Heart left ventricle (tissue), 16 donors: ENCODE data around the gene CHMP3. TPM values are rescaled to one million over a fixed set of nuclear protein-coding genes. Genes with fewer than 3 reads are reported as not detected.
A peak's percentile ranks its signal among the peaks of the same experiment; 100 is the strongest.

Experiments
- ATAC-seq, 4 donors: fragments of 200-7000 bp; cut with Tn5 transposase; one replicate each; pipeline ENCODE4 v1.9.1; 2020 to 2022; ENCODE audit warnings: moderate library complexity in 4 of 4, mild to moderate bottlenecking in 3 of 4, moderate number of reproducible peaks in 1 of 4
- DNase-seq, 5 donors: peaks; one replicate each; pipeline ENCODE4 v3.0.0-alpha.2; 2020
- H3K27ac ChIP-seq, 12 donors: fragments of 200-600 bp; sonication (generic) in 4 of 12; one replicate each; pipeline versions ENCODE4 v1.5.0 to v1.8.0; 2016 to 2022; ENCODE audit warnings: mild to moderate bottlenecking in 2 of 12
- H3K27me3 ChIP-seq, 9 donors: fragments of 200-600 bp; sonication (generic) in 2 of 9; one replicate each; pipeline versions ENCODE4 v1.5.1 to v1.8.0; 2016 to 2022; ENCODE audit warnings: mild to moderate bottlenecking in 3 of 9
- H3K36me3 ChIP-seq, 9 donors: fragments of 200-600 bp; sonication (generic) in 2 of 9; one replicate each; pipeline versions ENCODE4 v1.5.0 to v1.8.0; 2018 to 2022; ENCODE audit warnings: mild to moderate bottlenecking in 2 of 9
- H3K4me1 ChIP-seq, 12 donors: fragments of 200-600 bp; sonication (generic) in 4 of 12; one replicate each; pipeline versions ENCODE4 v1.5.0 to v1.8.0; 2016 to 2022; ENCODE audit warnings: mild to moderate bottlenecking in 3 of 12
- H3K4me3 ChIP-seq, 12 donors: fragments of 200-600 bp; sonication (generic) in 4 of 12; one replicate each; pipeline versions ENCODE4 v1.5.0 to v1.8.0; 2017 to 2022; ENCODE audit warnings: mild to moderate bottlenecking in 9 of 12, moderate library complexity in 4 of 12
- H3K9me3 ChIP-seq, 12 donors: fragments of 200-600 bp; sonication (generic) in 4 of 12; one replicate each; pipeline versions ENCODE4 v1.5.0 to v1.8.0; 2016 to 2022; ENCODE audit warnings: mild to moderate bottlenecking in 1 of 12
- CTCF ChIP-seq, 12 donors: fragments of 200-600 bp; sonication (generic) in 4 of 12; IDR thresholded peaks; one replicate each; pipeline versions ENCODE4 v1.5.0 to v1.8.0; 2018 to 2022; ENCODE audit warnings: antibody characterized with exemption in 12 of 12, mild to moderate bottlenecking in 5 of 12
- POLR2A ChIP-seq, 2 donors: fragments of 450-650 bp; IDR thresholded peaks; one replicate each; pipeline ENCODE4 v1.6.1; 2017; ENCODE audit warnings: antibody characterized with exemption in 2 of 2, mild to moderate bottlenecking in 2 of 2, moderate library complexity in 2 of 2
- WGBS, 4 donors: extraction: QIAGEN DNeasy Blood & Tissue Kit in 2 of 4; methylation state at CpG; one replicate each; pipeline versions ENCODE4 v1.1.5 to v1.1.7; 2013 to 2018; 5-methylcytosine and 5-hydroxymethylcytosine counted together
- intact Hi-C, 10 donors: fragments of 100-400 bp; cut with DNase I; formaldehyde crosslinking; loops; one replicate each; pipeline versions ENCODE4 v1.11.1 to v1.14.2; 2022
- polyA plus RNA-seq, 2 donors: library from polyadenylated mRNA; stranded (reverse); fragments of 200-250 nt; gene quantifications; one replicate each; pipeline ENCODE4 v1.2.3, GENCODE V29; 2013
- total RNA-seq, 9 donors: library from RNA; depleted of rRNA in 2 of 9; stranded (reverse); fragments of >200 nt in 2 of 9; fragmentation: NEBNext Ultra II Directional in 3 of 9; extraction: Animal tissue kit (Norgen Biotek cat#: 25700) in 3 of 9; gene quantifications; one replicate each; pipeline versions ENCODE4 v1.1.0 to v1.2.4, GENCODE V29; 2016 to 2023
- donor health status: ischemic (EF 13 %, LVEDD 7.1; RV severe dilation, severe dysfunction).
- donor health status: healthy with polysubstance abuse.
- donor health status: DM: no; HTN: yes; CAD: no.
- donor health status: DM: no; HTN: no; CAD: no.
- donor health status: ischemic (EF 25% LVEDD 6.9; RV normal size, moderate dysfunction).
- donor health status: ischemic (EF 25% LVEDD 5.7; RV mildly dilated, moderate dysfunction).
- donor health status: healthy.
- donor health status: DM: yes; HTN: yes; CAD: no.
- donor health status: ischemic (EF 35%, LVEDD 5.7; RV mildly dilated, moderate dysfunction).
- donor health status: nonischemic (EF 11% LVEDD 7.7; RV severe dilation, severe dysfunction).
- donor health status: DM: yes; HTN: yes; CAD: no.
- donor health status: PGD.
- donor health status: ischemic (EF 29% LVEDD 5.4; RV normal size, mild dysfunction).
- donor health status: nonischemic (EF 23%, LVEDD 6.1; RV moderate dilation, normal function).

CHMP3 gene
- total and polyA plus RNA-seq, 11 donors, result 50.0 to 178 (median 144) TPM

- no peaks in the 10 kb centered on the region for H3K27me3 ChIP-seq
- TF ChIP-seq CTCF (IDR thresholded peaks at IDR 0.05) (no peak), POLR2A (IDR thresholded peaks at IDR 0.05) (no peak)
- peaks cover 0 to 17% (median 0%) of the 10 kb centered on the region in 12 donors for H3K9me3 ChIP-seq
- 91 to 96% (median 93%) methylated on average over 2 of the region's 2 CpGs for WGBS, 4 donors
- H3K36me3 ChIP-seq, result no peaks in the 10 kb centered on the region
- no peak for DNase-seq
- H3K4me1 ChIP-seq, result no peaks in the 10 kb centered on the region
- intact Hi-C loops, result no loop called here
- no peak overlapping the region for H3K27ac ChIP-seq
- no peak overlapping the region for H3K4me3 ChIP-seq
- ATAC-seq, result no peak
Observed at GRCh38 chr2:86577817-86578456, 14.7 kb upstream of the CHMP3 start.

GRCh38 chr2:86570059-86570458, 6.8 kb upstream of the CHMP3 start:
- no peak overlapping the region for H3K27ac ChIP-seq
- intact Hi-C loops, result no loop called here
- no peak for ATAC-seq
- 79 to 82% (median 81%) methylated on average over 3 of the region's 3 CpGs for WGBS, 4 donors
- DNase-seq, result no peak
- peaks cover 0 to 7% (median 0%) of the 10 kb centered on the region in 12 donors for H3K4me1 ChIP-seq
- no peaks in the 10 kb centered on the region for H3K36me3 ChIP-seq
- TF ChIP-seq POLR2A (IDR thresholded peaks at IDR 0.05), result no peak
- no peak for TF ChIP-seq CTCF (IDR thresholded peaks at IDR 0.05)
- H3K27me3 ChIP-seq, result no peaks in the 10 kb centered on the region
- no peaks in the 10 kb centered on the region for H3K9me3 ChIP-seq
- H3K4me3 ChIP-seq, result no peak overlapping the region

- Histone ChIP-seq H3K27ac (peak overlapping the region in 2 of 12 donors; percentile 16 to 17), H3K4me3 (no peak overlapping the region), H3K4me1 (peaks cover 0 to 18% (median 11%) of the 10 kb centered on the region in 12 donors), H3K9me3 (no peaks in the 10 kb centered on the region), H3K27me3 (no peaks in the 10 kb centered on the region), H3K36me3 (no peaks in the 10 kb centered on the region)
- no peak for DNase-seq
- no peak for ATAC-seq
- intact Hi-C loops, result loop anchor here in 3 of 10 donors (10.0 kb wide), 3 partner anchors 58 to 122 kb away; partner anchors contain the start of genes KDM3A (in 1 of the 3) and RNF103 (in 1 of the 3)
- no peak for TF ChIP-seq CTCF (IDR thresholded peaks at IDR 0.05)
- no peak for TF ChIP-seq POLR2A (IDR thresholded peaks at IDR 0.05)
Observed at GRCh38 chr2:86566821-86567190, 3.6 kb upstream of the CHMP3 start.

- Histone ChIP-seq H3K4me1 (peaks cover 0 to 23% (median 16%) of the 10 kb centered on the region in 12 donors), H3K36me3 (no peaks in the 10 kb centered on the region), H3K27me3 (no peaks in the 10 kb centered on the region), H3K27ac (peak overlapping the region in 2 of 12 donors; percentile 16 to 17), H3K9me3 (no peaks in the 10 kb centered on the region), H3K4me3 (no peak overlapping the region)
- intact Hi-C loops, result loop anchor here in 3 of 10 donors (10.0 kb wide), 3 partner anchors 59 to 121 kb away; partner anchors contain the start of genes KDM3A (in 1 of the 3) and RNF103 (in 1 of the 3)
- 29 to 58% (median 37%) methylated on average over 6 of the region's 6 CpGs for WGBS, 4 donors
- no peak for DNase-seq
- no peak for ATAC-seq
- TF ChIP-seq POLR2A (IDR thresholded peaks at IDR 0.05), result no peak
- no peak for TF ChIP-seq CTCF (IDR thresholded peaks at IDR 0.05)
Observed at GRCh38 chr2:86566158-86566820, 3.0 kb upstream of the CHMP3 start.
